Superior temporal gyrus (tissue), 1 donor: ENCODE results near the gene PITX1.

Source experiments
- DNase-seq: peaks from one replicate; pipeline ENCODE4 v3.0.0-alpha.2; 2016; ENCODE audit errors: extremely low spot score

The PITX1 gene

GRCh38 chr5:135029477-135030122 is 4.4 kb downstream of the PITX1 start:
- no peak for DNase-seq

DNA sequence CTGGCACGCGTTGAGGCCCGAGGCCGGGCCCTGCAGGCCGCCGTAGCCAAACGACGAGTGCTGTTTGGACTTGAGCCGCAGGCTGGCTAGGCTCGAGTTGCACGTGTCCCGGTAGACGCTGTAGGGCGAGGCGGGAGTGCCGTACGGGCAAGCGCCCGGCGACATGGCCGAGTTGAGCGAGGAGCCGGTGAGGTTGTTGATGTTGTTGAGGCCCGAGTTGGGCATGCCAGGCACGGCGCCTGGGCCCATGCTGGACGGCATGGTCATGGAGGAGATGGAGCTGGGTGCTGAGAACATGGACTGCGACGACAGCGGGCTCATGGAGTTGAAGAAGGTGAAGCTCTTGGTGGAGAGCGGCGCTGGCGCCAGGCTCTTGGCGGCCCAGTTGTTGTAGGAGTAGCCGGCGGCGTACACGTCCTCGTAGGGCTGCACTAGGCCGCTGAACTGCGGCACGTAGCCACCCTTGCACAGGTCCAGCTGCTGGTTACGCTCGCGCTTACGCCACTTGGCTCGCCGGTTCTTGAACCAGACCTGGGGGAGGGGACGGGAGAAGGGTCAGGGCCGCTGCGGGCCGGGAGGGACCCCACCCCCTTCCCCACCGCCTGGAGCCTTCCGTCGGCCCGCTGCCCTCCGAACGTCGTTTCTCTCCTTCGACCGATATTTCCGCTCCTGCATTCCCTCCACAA is 5.1 kb downstream of the PITX1 start:
- DNase-seq: no peak

DNA sequence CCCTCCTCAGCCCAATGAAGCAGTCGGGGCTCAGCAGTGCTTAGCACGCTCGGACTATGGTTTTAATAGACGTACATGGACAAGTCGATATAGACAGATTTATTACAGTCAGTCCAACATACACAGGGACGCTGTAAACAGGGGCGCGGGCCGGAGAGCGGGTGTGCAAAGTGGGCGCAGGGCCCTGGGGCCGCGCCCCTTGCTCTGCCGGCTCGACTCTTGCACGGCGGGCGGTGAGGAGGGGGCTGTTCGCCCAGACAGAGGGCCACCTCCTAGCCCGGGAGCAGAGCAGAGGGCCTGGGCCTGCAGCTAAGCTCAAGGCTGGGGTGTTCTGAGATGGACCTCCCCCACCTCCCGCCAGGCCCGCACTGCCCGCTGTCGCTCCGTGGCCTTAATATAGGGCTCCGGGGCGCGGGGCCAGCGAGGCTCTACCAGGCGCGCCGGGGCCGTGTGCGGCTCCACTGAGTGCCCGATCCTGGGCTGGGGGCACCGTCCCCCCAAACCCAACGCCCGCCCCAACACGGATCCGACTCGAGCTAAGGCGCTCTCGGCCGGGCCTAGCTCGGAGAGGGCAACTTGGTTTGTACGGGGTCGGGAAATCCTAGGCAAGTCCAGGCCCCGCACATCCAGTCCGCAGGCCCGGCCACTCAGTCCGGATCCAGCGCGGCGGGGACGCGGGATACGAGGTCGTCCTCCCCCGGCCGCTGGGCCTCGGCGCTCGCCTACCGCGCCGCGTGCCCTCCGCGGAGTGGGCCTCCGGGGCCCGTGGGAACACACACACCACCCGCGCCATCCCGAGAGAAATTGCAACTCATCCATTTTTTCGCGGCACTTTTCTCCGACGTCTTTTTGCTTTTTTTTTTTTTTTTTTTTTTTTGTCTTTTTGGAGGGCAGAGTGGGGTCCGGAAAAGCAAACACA is 6.1 kb downstream of the PITX1 start:
- DNase-seq: no peak

- DNase-seq: no peak
Observed at GRCh38 chr5:135027266-135027696, 6.7 kb downstream of the PITX1 start.

- no peak for DNase-seq
Observed at GRCh38 chr5:135026645-135027265, 7.3 kb downstream of the PITX1 start.

DNA sequence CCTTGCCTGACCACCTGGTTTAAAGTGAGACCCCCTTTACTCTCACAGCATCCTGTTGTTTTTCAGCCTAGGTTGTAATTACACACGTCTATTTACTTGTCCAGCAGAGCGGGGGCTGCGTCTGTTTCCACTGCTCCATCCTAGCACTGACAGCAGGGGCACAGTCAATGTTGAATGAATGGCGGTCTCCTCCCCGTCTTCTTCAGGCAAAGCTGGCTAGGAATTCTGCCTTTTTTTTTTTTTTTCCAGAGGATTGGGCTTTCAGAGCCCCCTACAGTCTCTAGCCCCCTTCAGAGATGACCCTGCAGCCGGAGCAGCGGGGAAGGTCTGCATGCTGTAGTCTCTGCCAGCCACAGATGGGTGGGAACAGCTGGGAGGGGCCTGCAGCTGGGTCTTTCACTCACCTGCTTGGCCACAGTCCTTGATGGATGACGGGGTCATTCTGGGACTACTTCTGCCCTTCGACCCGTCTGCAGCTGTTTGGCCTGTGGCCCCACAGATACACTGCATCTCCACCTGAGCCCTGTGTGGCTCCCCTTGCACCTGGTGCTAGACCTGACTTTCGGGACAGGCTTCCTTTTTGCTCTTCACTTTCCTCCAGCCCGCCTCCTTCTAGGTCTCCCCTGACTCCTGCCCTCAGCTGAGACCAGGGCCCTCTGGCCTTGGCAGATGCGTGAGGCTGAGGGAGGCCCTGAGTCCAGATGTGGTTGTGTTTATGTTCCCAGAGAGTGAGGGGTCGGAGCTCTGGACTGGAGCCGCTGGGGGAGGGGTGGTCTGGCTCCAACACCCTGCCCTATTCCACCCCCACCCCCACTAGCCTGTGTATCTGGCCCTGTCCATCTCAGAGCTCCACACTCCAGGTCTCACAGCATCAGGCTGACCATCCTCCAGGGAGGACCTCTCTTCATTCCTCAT is 8.0 kb downstream of the PITX1 start:
- DNase-seq: no peak

DNA sequence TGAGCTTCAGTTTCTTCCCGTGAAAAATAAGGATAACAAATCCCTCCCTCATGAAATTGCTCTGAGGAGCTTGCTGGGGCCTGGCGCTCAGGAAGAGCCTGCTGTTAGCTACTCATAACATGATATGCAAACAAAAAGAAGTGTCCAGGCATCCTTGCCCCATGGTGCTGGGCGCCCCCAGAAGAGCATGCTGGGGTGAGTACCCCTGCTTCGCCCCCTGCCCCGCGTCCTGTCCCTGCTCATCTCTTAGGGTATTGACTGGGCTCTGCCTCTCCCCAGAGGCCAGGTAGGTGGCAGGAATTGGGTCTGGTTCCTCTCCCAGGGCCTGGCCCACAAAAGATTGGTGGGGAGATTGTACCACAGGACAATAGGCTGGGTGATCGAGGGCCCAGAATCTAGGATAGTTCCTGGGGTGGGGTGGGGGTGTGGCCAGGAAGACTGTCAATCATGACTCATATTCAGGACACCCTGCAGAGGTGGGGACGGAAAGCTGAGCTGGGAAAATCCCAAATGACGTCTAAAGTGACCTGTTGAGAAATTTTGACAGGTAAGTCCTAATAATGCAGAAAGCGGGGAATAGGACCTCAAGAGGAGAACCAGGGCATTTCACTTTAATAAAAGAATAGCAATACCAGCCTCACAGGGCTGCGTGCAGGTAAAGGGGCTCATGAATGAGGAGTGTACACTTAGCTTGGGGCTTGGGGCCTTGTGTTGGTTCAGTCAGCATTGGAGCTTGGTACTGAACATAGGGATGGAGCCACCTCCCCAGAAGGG is 8.9 kb downstream of the PITX1 start:
- no peak for DNase-seq

DNA sequence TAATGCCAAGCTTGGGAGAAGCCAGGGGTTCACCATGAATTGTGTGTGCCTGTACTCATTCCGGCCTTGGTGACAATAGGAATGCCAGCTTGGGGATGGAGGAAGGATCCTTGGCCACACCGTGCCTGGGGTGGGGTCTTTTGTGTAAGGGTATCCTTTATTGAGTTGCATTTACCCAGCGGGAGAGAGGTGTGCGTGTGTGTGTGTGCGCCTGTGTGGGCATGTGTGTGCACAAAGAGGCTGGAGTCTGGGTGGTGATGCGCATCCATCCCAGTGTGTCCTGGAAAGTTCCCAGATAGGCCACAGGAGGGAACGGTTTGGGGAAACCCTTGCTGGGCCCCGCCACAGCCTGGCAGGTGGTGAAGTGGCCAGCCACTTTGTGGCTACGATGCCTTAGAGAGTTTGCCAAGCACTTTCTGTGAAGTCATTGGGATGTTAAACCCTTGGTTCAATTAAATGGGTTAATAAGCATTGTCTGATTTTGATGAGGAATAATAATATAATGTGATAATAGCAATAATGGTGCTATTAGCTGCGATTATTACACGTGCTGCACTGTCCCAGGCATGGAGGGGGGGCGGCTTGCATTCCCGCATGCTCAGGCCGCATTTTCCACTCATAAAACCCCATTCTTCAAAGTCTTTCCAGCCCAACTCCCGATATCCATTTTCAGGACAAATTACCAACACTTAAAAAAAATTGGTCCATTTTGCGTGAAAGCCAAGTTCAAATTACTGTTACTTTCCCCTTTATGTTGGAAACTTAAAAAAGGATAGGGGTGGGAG is 13.7 kb downstream of the PITX1 start:
- DNase-seq: no peak

- DNase-seq: no peak
Observed at GRCh38 chr5:135019314-135019713, 14.7 kb downstream of the PITX1 start.

DNA sequence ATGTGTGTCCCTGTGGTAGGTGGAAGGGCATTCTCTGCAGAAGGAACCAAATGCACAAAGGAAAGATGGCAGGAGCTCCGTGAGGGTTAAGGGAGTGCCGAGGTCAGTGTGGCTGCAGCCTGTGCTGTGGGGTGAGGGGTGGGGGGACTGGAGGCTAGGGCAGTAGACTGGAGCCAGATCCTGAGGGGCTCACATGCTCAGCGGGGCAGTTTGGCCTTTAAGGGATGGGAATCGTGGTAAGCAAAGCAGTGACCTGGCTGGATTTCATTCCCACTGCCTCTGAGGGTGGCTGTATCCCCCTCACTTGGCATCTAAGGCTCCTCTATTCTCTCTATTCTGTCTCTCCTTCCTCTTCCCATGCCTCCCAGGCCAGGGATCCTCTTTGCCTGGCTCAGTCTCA is 15.6 kb downstream of the PITX1 start:
- no peak for DNase-seq

DNA sequence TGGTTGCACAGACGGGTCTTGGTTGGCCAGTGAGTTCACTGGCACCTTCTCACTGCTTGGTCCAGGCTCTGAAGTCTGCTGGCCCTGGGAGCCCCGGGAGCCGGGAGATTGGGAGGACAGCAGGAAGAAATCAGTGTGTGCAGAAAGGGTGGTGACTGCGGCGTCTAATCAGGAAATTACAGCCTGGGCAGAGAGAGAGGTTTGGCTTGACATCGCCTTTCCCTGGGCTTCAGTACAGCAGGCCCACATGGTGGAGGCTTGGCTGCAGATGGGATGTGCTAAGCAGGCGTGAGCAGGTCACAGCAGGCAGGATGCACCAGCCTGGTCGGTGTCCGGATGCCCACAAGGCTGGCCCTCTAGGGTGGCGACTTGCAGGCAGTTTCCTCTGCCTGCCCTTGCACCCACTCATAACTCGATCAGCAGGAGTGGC is 17.2 kb downstream of the PITX1 start:
- no peak for DNase-seq

DNA sequence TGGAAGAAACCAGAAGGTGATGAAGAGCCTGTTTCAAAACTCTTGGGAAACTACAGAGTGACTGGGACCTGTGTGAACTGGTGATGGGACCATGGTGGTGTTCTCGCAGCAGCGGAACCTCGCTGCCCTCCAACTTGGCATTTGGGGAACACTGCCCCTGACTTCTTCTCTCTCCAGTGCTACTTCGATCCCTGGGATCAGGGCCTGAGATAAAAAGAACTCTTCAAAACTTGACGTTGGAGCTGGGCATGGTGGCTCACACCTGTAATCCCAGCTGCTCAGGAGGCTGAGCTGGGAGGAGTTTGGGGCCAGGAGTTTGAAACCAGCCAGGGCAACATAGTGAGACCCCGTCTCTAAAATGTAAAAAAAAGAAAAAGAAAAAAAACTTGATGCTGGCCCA is 18.1 kb downstream of the PITX1 start:
- DNase-seq: no peak

DNA sequence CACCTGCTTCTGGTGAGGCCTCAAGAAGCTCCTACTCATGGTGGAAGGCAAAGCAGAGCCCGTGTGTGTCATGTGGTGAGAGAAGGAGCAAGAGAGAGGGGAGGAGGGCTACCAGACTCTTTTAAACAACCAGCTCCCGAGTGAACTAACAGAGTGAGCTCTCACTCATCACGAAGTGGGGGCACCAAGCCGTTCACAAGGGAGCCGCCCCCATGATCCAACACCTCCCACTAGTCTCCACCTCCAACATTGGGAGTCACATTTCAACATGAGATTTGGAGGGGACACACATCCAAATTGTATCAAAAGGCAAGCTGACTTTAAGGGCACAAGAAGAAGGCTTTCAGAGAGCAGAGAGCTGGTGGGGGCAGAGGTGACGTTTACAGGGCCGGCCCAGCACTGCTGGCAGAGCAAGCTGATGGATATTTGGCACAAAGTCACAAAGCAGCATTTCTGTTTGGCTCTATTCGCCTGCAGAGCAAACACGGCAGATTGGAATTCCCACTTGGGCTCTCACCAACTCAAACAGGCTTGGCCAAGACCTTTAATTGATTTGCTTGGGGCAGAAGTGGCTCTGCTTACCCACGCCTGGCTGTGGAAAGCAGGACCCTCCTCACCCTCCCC is 20.0 kb downstream of the PITX1 start:
- DNase-seq: no peak

- DNase-seq: no peak
Observed at GRCh38 chr5:135013445-135013844, 20.6 kb downstream of the PITX1 start.

DNA sequence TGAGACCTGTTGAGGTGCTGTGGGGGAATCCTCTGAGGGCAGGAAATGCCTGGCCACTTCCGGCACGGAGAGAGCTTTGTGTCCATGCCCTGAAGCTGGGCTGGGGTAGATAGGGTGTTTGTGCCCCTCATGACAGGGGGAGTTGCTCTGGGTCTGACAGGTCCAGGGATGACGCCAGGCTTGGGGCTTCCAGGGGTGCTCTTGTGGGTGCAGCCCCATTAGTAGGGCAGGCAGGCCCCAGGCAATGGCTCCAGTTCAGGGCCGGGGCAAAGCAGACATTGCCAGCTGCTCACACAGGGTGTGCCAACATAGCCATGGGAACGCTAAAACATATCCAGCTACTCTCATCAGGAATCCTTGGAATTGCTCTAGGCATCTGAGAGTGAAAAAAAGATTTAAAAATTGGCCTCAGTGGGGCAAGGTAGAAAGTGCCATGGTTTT is 21.1 kb downstream of the PITX1 start:
- DNase-seq: no peak

DNA sequence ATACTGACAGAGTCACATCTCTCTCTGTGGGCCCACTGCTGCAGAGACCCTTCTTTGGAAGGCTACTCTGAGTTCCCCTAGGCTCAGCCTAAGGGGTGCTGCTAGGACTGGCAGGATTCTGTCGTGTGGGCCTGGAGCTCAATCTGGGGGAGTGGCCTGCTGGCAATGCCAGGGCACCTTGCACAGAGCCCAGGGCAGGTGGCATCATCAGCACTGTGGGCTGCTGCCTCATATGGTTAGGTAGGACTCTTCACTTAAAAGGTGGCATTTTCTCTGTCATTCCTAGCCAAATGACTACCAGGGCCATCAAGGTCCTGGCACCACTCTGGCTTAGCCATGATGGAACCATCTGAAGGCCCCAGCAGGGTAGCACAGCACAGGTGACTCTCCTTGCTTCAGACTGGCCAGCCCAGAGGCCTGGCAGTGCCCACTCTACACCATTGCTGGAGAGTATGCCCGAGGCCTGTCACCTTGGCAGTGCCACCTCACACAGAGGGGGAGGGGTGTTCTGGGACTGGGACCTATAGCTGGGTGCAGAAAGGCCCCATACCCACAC is 21.9 kb downstream of the PITX1 start:
- DNase-seq: no peak

GRCh38 chr5:135011355-135012032 is 22.5 kb downstream of the PITX1 start:
- DNase-seq: no peak
